Measurements from ENCODE around the gene PHF23. TPM values are rescaled to one million over a fixed set of nuclear protein-coding genes. Genes with fewer than 3 reads are reported as not detected.
A peak's percentile ranks its signal among the peaks of the same experiment; 100 is the strongest.

Gene PHF23
- total and polyA plus RNA-seq, 9 of the 15 experiments (the other 6 are each of a cell fraction or from before 2014, with no cell fraction given) = 7.4 to 87.5 (median 33.7) TPM

DNA sequence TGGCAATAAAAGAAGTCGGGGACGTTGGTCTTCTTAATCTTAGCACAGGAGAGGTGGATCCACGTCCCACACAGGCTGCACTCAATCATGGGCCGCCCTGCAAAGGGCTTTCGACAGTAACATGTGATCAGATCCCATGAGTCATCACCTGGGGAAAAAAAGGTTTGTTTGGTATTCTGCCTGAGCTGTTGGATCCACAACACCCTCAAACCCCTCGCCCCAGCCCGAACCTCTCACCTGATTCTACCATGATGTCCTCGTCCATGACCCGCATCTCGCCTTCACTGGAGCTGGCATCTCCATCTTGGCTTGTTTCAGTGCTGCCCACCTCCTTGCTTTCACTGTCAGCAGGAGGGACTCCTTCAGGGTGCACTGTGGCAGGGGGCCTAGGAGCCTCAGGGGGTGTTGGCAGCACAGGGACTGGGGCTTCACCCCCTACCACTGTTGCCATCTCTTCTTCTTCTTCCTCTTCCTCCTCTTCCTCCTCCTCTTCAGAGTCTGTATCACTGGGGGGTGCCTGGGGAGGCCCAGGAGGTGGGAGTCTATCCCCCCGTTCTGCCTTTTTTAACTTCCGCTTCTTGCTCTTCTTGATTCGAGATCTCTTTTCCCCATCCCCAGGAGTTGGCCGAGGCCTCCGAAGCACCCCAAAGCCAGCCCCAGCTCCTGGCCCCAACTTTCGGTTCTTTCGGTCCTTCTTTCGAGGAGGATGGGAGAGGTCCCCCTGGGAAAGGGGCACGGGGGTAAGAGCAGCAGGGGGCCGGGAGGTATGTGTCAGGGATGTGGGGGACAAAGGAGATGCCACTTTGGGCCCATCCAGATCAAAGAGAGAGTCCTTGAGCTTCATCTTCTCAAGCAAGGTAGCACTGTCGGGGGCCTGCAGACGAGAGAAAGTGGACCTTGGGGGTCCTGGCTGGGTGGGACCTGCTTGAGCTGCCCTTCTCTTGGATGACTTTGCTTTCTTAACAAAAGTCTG, 3.3 kb downstream of the PHF23 start (continued):
- TF ChIP-seq JUN (IDR thresholded peaks at IDR 0.05; ENCODE audit: borderline replicate concordance, low read depth, low read length) = 0 out of 2 replicates have a peak, but pooled peaks have one; percentile 52
- TF ChIP-seq JUN (CRISPR knock-in tag; IDR thresholded peaks at IDR 0.05; ENCODE audit: borderline replicate concordance) = no peak
- TF ChIP-seq, protein P1, sequence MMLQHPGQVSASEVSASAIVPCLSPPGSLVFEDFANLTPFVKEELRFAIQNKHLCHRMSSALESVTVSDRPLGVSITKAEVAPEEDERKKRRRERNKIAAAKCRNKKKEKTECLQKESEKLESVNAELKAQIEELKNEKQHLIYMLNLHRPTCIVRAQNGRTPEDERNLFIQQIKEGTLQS (IDR thresholded peaks at IDR 0.05) = peak; percentile 87
- TF ChIP-seq, protein P1 (CRISPR knock-in tag; conservative IDR thresholded peaks at IDR 0.05) = no peak
- TF ChIP-seq MEIS2 (IDR thresholded peaks at IDR 0.05; ENCODE audit: partially characterized antibody) = peak; percentile 36
- no peak for TF ChIP-seq NCOA4 (IDR thresholded peaks at IDR 0.05; ENCODE audit: partially characterized antibody)
- no peak for TF ChIP-seq NFXL1 (CRISPR knock-in tag; IDR thresholded peaks at IDR 0.05)
- TF ChIP-seq, protein P2, sequence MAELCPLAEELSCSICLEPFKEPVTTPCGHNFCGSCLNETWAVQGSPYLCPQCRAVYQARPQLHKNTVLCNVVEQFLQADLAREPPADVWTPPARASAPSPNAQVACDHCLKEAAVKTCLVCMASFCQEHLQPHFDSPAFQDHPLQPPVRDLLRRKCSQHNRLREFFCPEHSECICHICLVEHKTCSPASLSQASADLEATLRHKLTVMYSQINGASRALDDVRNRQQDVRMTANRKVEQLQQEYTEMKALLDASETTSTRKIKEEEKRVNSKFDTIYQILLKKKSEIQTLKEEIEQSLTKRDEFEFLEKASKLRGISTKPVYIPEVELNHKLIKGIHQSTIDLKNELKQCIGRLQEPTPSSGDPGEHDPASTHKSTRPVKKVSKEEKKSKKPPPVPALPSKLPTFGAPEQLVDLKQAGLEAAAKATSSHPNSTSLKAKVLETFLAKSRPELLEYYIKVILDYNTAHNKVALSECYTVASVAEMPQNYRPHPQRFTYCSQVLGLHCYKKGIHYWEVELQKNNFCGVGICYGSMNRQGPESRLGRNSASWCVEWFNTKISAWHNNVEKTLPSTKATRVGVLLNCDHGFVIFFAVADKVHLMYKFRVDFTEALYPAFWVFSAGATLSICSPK (IDR thresholded peaks at IDR 0.05; ENCODE audit: borderline replicate concordance) = no peak
- TF ChIP-seq ZNF316 (IDR thresholded peaks at IDR 0.05) = peak; percentile 38; the same call in 1 of the 2 replicates
- peak; percentile 37; the same call in 1 of the 2 replicates for TF ChIP-seq RBFOX2 (IDR thresholded peaks at IDR 0.05; ENCODE audit: low read depth, low read length)
- 0 out of 2 replicates have a peak, but pooled peaks have one; percentile 9 for TF ChIP-seq POLR2G (IDR thresholded peaks at IDR 0.05; ENCODE audit: low read depth, low read length)
- 0 out of 2 replicates have a peak, but pooled peaks have one; percentile 17 for TF ChIP-seq C11orf30 (IDR thresholded peaks at IDR 0.05; ENCODE audit: low read depth)
- TF ChIP-seq, protein P3, sequence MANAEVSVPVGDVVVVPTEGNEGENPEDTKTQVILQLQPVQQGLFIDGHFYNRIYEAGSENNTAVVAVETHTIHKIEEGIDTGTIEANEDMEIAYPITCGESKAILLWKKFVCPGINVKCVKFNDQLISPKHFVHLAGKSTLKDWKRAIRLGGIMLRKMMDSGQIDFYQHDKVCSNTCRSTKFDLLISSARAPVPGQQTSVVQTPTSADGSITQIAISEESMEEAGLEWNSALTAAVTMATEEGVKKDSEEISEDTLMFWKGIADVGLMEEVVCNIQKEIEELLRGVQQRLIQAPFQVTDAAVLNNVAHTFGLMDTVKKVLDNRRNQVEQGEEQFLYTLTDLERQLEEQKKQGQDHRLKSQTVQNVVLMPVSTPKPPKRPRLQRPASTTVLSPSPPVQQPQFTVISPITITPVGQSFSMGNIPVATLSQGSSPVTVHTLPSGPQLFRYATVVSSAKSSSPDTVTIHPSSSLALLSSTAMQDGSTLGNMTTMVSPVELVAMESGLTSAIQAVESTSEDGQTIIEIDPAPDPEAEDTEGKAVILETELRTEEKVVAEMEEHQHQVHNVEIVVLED (CRISPR knock-in tag; IDR thresholded peaks at IDR 0.05) = no peak
- TF ChIP-seq PTRF (tag; IDR thresholded peaks at IDR 0.05) = no peak
- TF ChIP-seq FOSL1 (tag; conservative IDR thresholded peaks at IDR 0.05) = peak; percentile 84

All from K562 (cell line).